ENCODE measurements around the gene STAT5B. TPM values are rescaled to one million over a fixed set of nuclear protein-coding genes. Genes with fewer than 3 reads are reported as not detected.

The STAT5B gene
- total and polyA plus RNA-seq, 2 of the 8 experiments (the other 6 are each of a cell fraction or from before 2014, with no cell fraction given) = 35.3 to 52.6 TPM

DNA sequence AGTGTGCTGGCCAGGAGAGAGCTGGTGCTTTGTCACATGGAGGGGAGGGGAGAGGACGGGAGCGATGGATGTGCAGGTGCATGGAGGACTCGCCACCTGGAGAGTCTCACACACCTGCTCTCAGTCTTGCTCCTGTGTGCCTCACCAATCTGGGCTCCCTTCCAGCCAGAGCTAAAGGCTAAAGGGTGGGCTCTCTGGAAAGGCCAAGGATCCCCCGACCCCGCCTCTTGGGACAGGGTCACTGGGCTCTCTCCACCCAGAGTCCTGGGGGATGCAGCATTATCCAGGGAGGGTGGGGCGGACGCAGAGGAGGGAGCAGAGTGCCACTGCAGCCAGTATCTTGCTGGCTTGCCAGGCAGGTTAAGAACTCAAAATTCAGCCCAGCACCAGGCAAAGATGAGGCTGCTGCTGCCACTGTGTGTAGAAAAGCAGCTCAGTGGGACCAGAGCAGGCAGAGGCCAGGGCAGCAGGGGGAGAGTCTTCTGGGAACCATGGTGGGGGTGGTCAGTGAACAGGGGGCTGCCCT is 5.4 kb upstream of the STAT5B start:
- H4K20me1 ChIP-seq (replicated peaks in 1 of 2; ENCODE audit: control insufficient read depth in 1 of 2, insufficient read depth in 2 of 2, low read length in 2 of 2) = no peaks in the 10 kb centered on the region
- H3K9me3 ChIP-seq (ENCODE audit: insufficient read depth in 2 of 2, low read depth in 1 of 2, low read length in 1 of 2) = no peaks in the 10 kb centered on the region
- H3K4me1 ChIP-seq (replicated peaks in 1 of 4; ENCODE audit: control insufficient read depth in 3 of 4, insufficient read depth in 4 of 4, low read length in 3 of 4) = peaks cover 0 to 11% (median 9%) of the 10 kb centered on the region in 4 experiments; a peak in 6 of 7 replicates
- POLR2A ChIA-PET (ENCODE audit: partially characterized antibody) = interaction anchor here (1.3 kb wide), 1 partner anchor 43 kb away, joined by 3 read pairs; no protein-coding TSS in a partner anchor
- H3K4me2 ChIP-seq (ENCODE audit: insufficient read depth in 1 of 2, low read depth in 2 of 2, low read length in 2 of 2) = no peak overlapping the region
- no peak overlapping the region for H3K27ac ChIP-seq (ENCODE audit: low read depth, low read length)
- H3K79me1 ChIP-seq (ENCODE audit: low read depth, low read length) = no peaks in the 10 kb centered on the region
- H3K23ac ChIP-seq (ENCODE audit: insufficient read length) = no peak overlapping the region
- H2AK5ac ChIP-seq (ENCODE audit: low read depth, low read length) = no peak overlapping the region
- no peaks in the 10 kb centered on the region; the same call in 1 of the 2 replicates for H3K23me2 ChIP-seq (ENCODE audit: low read depth, low read length)
- H2BK5ac ChIP-seq (ENCODE audit: low read depth, low read length) = no peak overlapping the region
- no peak overlapping the region for H2BK12ac ChIP-seq (ENCODE audit: low read depth, low read length)
- H2AFZ ChIP-seq (ENCODE audit: low read length) = no peak overlapping the region
- no peak overlapping the region for H3K18ac ChIP-seq (ENCODE audit: extremely low read depth, low read length)
- H4K91ac ChIP-seq (replicated peaks; ENCODE audit: insufficient read length, low read length) = no peak overlapping the region
- H3K4ac ChIP-seq (replicated peaks; ENCODE audit: insufficient read length, low read depth, low read length) = peak overlapping the region; percentile 8
- H3K14ac ChIP-seq (ENCODE audit: insufficient read length) = no peak overlapping the region
- no peak overlapping the region for H4K5ac ChIP-seq (ENCODE audit: insufficient read length, low read depth, low read length)
- H3K36me3 ChIP-seq (ENCODE audit: control insufficient read depth in 2 of 4, insufficient read depth in 4 of 4, low read length in 3 of 4) = no peaks in the 10 kb centered on the region
- H3K79me2 ChIP-seq (ENCODE audit: control insufficient read depth in 1 of 2, insufficient read depth in 2 of 2, low read length in 2 of 2) = no peaks in the 10 kb centered on the region
- no peak overlapping the region for H2BK120ac ChIP-seq (replicated peaks; ENCODE audit: low read depth, low read length)
- no peak overlapping the region for H4K8ac ChIP-seq (ENCODE audit: extremely low read depth, insufficient read depth, low read length)
- H3K56ac ChIP-seq (replicated peaks; ENCODE audit: insufficient read length, low read depth, low read length) = no peak overlapping the region
- H2BK15ac ChIP-seq (ENCODE audit: low read length) = 0 out of 2 replicates have a peak overlapping the region, but pooled peaks have one; percentile 8
- peaks cover 0 to 4% (median 2%) of the 10 kb centered on the region in 4 experiments; a peak in 1 of 7 replicates for H3K27me3 ChIP-seq (replicated peaks in 1 of 4; ENCODE audit: control insufficient read depth in 3 of 4, extremely low read depth in 1 of 4, insufficient read depth in 3 of 4, low read length in 3 of 4)
- H2BK20ac ChIP-seq (ENCODE audit: low read length) = no peak overlapping the region
- H3K9ac ChIP-seq (replicated peaks in 1 of 4; ENCODE audit: extremely low read depth in 1 of 4, low read depth in 3 of 4, low read length in 3 of 4) = no peak overlapping the region
- 86% methylated on average over 7 of the region's 7 CpGs; no CpG with 5 or more reads in 1 of the 2 experiments for WGBS, 2 experiments (ENCODE audit: extremely low coverage in 1 of 2, insufficient coverage in 1 of 2, insufficient read length in 1 of 2, insufficient replicate concordance in 2 of 2, low coverage in 1 of 2, low lambda C conversion rate in 2 of 2, missing lambda C conversion rate in 1 of 2)
- no peak for DNase-seq (ENCODE audit: low read depth in 1 of 2, low spot score in 2 of 2)
- H3K4me3 ChIP-seq (ENCODE audit: extremely low read depth in 1 of 4, insufficient read depth in 2 of 4, low read depth in 3 of 4, low read length in 4 of 4) = no peak overlapping the region
- FAIRE-seq = no peak
- CTCF ChIA-PET (ENCODE audit: partially characterized antibody) = interaction anchor here (0.9 to 1.6 kb wide), 4 partner anchors 34 to 240 kb away, joined by 3 to 4 read pairs (median 3); no protein-coding TSS in a partner anchor
- TF ChIP-seq POU5F1 (IDR thresholded peaks at IDR 0.05; ENCODE audit: low read depth, low read length) = no peak
- no peak for TF ChIP-seq SRF (IDR thresholded peaks at IDR 0.05; ENCODE audit: low read depth, low read length)
- TF ChIP-seq ASH2L (IDR thresholded peaks at IDR 0.05; ENCODE audit: low read length) = no peak
- no peak for TF ChIP-seq FOSL1 (IDR thresholded peaks at IDR 0.05; ENCODE audit: insufficient read depth, low read depth, low read length)
- TF ChIP-seq, protein P1, sequence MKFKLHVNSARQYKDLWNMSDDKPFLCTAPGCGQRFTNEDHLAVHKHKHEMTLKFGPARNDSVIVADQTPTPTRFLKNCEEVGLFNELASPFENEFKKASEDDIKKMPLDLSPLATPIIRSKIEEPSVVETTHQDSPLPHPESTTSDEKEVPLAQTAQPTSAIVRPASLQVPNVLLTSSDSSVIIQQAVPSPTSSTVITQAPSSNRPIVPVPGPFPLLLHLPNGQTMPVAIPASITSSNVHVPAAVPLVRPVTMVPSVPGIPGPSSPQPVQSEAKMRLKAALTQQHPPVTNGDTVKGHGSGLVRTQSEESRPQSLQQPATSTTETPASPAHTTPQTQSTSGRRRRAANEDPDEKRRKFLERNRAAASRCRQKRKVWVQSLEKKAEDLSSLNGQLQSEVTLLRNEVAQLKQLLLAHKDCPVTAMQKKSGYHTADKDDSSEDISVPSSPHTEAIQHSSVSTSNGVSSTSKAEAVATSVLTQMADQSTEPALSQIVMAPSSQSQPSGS (IDR thresholded peaks at IDR 0.05; ENCODE audit: low read length) = no peak
- TF ChIP-seq CTBP2 (IDR thresholded peaks at IDR 0.05; ENCODE audit: borderline replicate concordance, insufficient read depth, insufficient read length, low read length) = no peak
- TF ChIP-seq, protein P2, sequence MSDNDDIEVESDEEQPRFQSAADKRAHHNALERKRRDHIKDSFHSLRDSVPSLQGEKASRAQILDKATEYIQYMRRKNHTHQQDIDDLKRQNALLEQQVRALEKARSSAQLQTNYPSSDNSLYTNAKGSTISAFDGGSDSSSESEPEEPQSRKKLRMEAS (IDR thresholded peaks at IDR 0.05) = no peak
- no peak for TF ChIP-seq NANOG (IDR thresholded peaks at IDR 0.05; ENCODE audit: insufficient read depth, low read depth, low read length, poor library complexity, severe bottlenecking)
- no peak for TF ChIP-seq POLR2AphosphoS5 (IDR thresholded peaks at IDR 0.05; ENCODE audit: low read depth, low read length)
- TF ChIP-seq, protein P3, sequence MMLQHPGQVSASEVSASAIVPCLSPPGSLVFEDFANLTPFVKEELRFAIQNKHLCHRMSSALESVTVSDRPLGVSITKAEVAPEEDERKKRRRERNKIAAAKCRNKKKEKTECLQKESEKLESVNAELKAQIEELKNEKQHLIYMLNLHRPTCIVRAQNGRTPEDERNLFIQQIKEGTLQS (IDR thresholded peaks at IDR 0.05; ENCODE audit: insufficient read depth, low read depth, low read length) = no peak
- no peak for TF ChIP-seq SP4 (IDR thresholded peaks at IDR 0.05; ENCODE audit: low read length)

All from H1 (cell line).